Measurements from ENCODE around the gene PIAS2.

DNA sequence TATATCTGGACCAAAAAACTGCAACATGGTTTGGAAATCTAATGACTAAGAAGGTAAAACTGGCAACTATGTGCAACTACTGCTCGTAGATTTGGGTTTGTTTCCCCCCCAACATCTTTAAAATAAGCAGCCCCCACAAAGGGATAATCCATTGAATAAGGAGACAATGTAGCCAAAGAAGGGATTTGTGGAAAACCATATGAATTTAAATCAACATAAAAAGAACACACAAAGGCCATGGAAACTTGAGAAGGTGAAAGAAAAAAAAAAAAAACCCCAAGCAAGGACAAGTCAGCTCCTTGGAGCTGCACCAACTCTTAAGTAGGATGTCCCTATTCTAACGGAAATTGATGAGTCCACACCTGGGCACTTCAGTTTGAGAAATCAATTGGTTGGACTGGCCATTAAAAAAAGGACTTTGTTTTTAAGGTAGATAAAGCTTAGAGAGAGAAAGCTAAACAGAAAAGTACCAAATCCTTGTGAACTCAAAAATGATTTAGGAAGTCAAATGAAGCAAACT, 106.8 kb downstream of the PIAS2 start:
- TF ChIP-seq, protein P1, sequence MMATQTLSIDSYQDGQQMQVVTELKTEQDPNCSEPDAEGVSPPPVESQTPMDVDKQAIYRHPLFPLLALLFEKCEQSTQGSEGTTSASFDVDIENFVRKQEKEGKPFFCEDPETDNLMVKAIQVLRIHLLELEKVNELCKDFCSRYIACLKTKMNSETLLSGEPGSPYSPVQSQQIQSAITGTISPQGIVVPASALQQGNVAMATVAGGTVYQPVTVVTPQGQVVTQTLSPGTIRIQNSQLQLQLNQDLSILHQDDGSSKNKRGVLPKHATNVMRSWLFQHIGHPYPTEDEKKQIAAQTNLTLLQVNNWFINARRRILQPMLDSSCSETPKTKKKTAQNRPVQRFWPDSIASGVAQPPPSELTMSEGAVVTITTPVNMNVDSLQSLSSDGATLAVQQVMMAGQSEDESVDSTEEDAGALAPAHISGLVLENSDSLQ (IDR thresholded peaks at IDR 0.05), result no peak
- no peak for TF ChIP-seq SUZ12 (IDR thresholded peaks at IDR 0.05)
- TF ChIP-seq FOXK2 (IDR thresholded peaks at IDR 0.05), result no peak
- no peak for TF ChIP-seq CTBP1 (IDR thresholded peaks at IDR 0.05; ENCODE audit: borderline replicate concordance)
- TF ChIP-seq NFRKB (IDR thresholded peaks at IDR 0.05), result no peak
- TF ChIP-seq BHLHE40 (IDR thresholded peaks at IDR 0.05; ENCODE audit: borderline replicate concordance), result no peak
- no peak for TF ChIP-seq ZNF384 (IDR thresholded peaks at IDR 0.05)
